Naive thymus-derived CD4-positive, alpha-beta T cell (primary cell): Measurements from ENCODE around the gene PROB1. TPM values are rescaled to one million over a fixed set of nuclear protein-coding genes. Genes with fewer than 3 reads are reported as not detected.

ENCODE experiments used
- ATAC-seq: fragments of 150-1000 bp; cut with Tn5 transposase; 2 replicates; pipeline ENCODE4 v1.10.0; 2021; ENCODE audit warnings: mild to moderate bottlenecking, moderate library complexity
- CTCF ChIA-PET: fragments of 350-600 bp; sonication (Branson Sonifier 250); formaldehyde crosslinking; loops from one replicate; lab custom pipeline; 2021; ENCODE audit warnings: antibody characterized with exemption; lab: Charles Lee
- POLR2A ChIA-PET: fragments of 350-600 bp; sonication (Branson Sonifier 250); formaldehyde crosslinking; loops from one replicate; lab custom pipeline; 2021; ENCODE audit warnings: antibody characterized with exemption, inconsistent platforms; lab: Charles Lee
- DNase-seq, 9 donors: peaks; one replicate each; pipeline versions ENCODE4 v3.0.0 to v3.0.0-alpha.2; 2020 to 2022; ENCODE audit warnings: mixed read lengths in 1 of 9
- H3K27ac ChIP-seq: one replicate; pipeline ENCODE4 v1.7.0; 2013; ENCODE audit warnings: mild to moderate bottlenecking, low read depth, low read length, moderate library complexity
- H3K27me3 ChIP-seq, 2 donors: one replicate each; pipeline ENCODE4 v1.7.0; 2013; ENCODE audit warnings: low read length in 2 of 2, mild to moderate bottlenecking in 2 of 2, moderate library complexity in 2 of 2; ENCODE audit not compliant: control insufficient read depth in 2 of 2, insufficient read depth in 2 of 2
- H3K36me3 ChIP-seq, 3 experiments: 1 replicate in 2 of 3; 2 replicates in 1 of 3; pipeline ENCODE4 v1.7.0; 2013; ENCODE audit warnings: low read length in 3 of 3, mild to moderate bottlenecking in 3 of 3, moderate library complexity in 1 of 3; ENCODE audit not compliant: insufficient read depth in 3 of 3, control insufficient read depth in 2 of 3
- H3K4me1 ChIP-seq, 2 donors: one replicate each; pipeline ENCODE4 v1.7.0; 2013; ENCODE audit warnings: low read length in 2 of 2, mild to moderate bottlenecking in 2 of 2, moderate library complexity in 1 of 2; ENCODE audit not compliant: control insufficient read depth in 2 of 2, insufficient read depth in 2 of 2
- H3K4me3 ChIP-seq: 2 replicates; pipeline ENCODE4 v1.7.0; 2013; ENCODE audit warnings: mild to moderate bottlenecking, low read length
- H3K9me3 ChIP-seq, 3 experiments: 1 replicate in 2 of 3; 2 replicates in 1 of 3; pipeline ENCODE4 v1.7.0; 2013; ENCODE audit warnings: low read length in 3 of 3; ENCODE audit not compliant: control insufficient read depth in 2 of 3
- H3K27ac Mint-ChIP-seq, 9 donors: one replicate each; pipeline ENCODE4 v1.8.0; 2020 to 2022; ENCODE audit warnings: mixed read lengths in 9 of 9, mild to moderate bottlenecking in 8 of 9, moderate library complexity in 5 of 9, inconsistent platforms in 2 of 9
- H3K27me3 Mint-ChIP-seq, 5 donors: one replicate each; pipeline ENCODE4 v1.8.0; 2021 to 2022; ENCODE audit warnings: mixed read lengths in 5 of 5, mild to moderate bottlenecking in 1 of 5
- H3K36me3 Mint-ChIP-seq, 5 donors: one replicate each; pipeline ENCODE4 v1.8.0; 2020 to 2022; ENCODE audit warnings: mixed read lengths in 5 of 5, mild to moderate bottlenecking in 3 of 5, inconsistent platforms in 1 of 5
- H3K4me1 Mint-ChIP-seq, 7 donors: one replicate each; pipeline ENCODE4 v1.8.0; 2020 to 2022; ENCODE audit warnings: mixed read lengths in 7 of 7, mild to moderate bottlenecking in 3 of 7, inconsistent platforms in 1 of 7
- H3K4me3 Mint-ChIP-seq, 10 donors: one replicate each; pipeline ENCODE4 v1.8.0; 2020 to 2022; ENCODE audit warnings: mild to moderate bottlenecking in 10 of 10, mixed read lengths in 10 of 10, moderate library complexity in 6 of 10, inconsistent platforms in 2 of 10
- H3K9me3 Mint-ChIP-seq, 11 donors: one replicate each; pipeline ENCODE4 v1.8.0; 2020 to 2022; ENCODE audit warnings: mixed read lengths in 11 of 11, mild to moderate bottlenecking in 4 of 11, inconsistent platforms in 1 of 11, moderate library complexity in 1 of 11
- intact Hi-C, 2 donors: fragments of 100-400 bp; cut with micrococcal nuclease; formaldehyde crosslinking; loops; one replicate each; pipeline ENCODE4 v1.15.1; 2023
- polyA plus RNA-seq, 2 donors: library from polyadenylated mRNA; unstranded; fragments of 300-500 nt; fragmentation: Illumina TruSeq; gene quantifications; one replicate each; pipeline ENCODE4 v1.2.3, GENCODE V29; 2021
- total RNA-seq, 6 experiments: library from RNA in 5 of 6; stranded (reverse) in 5 of 6; gene quantifications; 1 replicate in 5 of 6; 2 replicates in 1 of 6; pipeline ENCODE4 v1.2.3 and lab custom pipeline; 2021 to 2026

PROB1 gene
- total and polyA plus RNA-seq, 7 experiments from 2014 or later, result 0.26 to 4.9 (median 0.86) TPM; not detected in 1

- Mint-ChIP-seq H3K27ac (peak overlapping the region in 1 of 9 donors; percentile 62), H3K36me3 (peaks cover 0 to 7% (median 7%) of the 10 kb centered on the region in 5 donors), H3K27me3 (no peaks in the 10 kb centered on the region), H3K9me3 (no peaks in the 10 kb centered on the region), H3K4me1 (peaks cover 21 to 44% (median 28%) of the 10 kb centered on the region in 7 donors), H3K4me3 (peak overlapping the region in 1 of 10 donors; percentile 34)
- Histone ChIP-seq H3K27ac (no peak overlapping the region), H3K9me3 (no peaks in the 10 kb centered on the region), H3K4me1 (peaks cover 7 to 12% of the 10 kb centered on the region in 2 donors), H3K36me3 (no peaks in the 10 kb centered on the region), H3K4me3 (no peak overlapping the region), H3K27me3 (no peaks in the 10 kb centered on the region)
- ChIA-PET POLR2A (no interaction called here), CTCF (no interaction called here)
- intact Hi-C loops, result no loop called here
- no peak for ATAC-seq
- DNase-seq, result no peak
Observed at GRCh38 chr5:139381837-139382761, 12.8 kb downstream of the PROB1 start.

GRCh38 chr5:139379626-139380449, 15.1 kb downstream of the PROB1 start:
- Mint-ChIP-seq H3K4me3 (no peak overlapping the region), H3K9me3 (no peaks in the 10 kb centered on the region), H3K36me3 (peaks cover 0 to 12% (median 8%) of the 10 kb centered on the region in 5 donors), H3K27me3 (no peaks in the 10 kb centered on the region), H3K4me1 (peaks cover 6 to 21% (median 11%) of the 10 kb centered on the region in 7 donors), H3K27ac (peak overlapping the region in 3 of 9 donors; percentile 16 to 72 (median 31))
- Histone ChIP-seq H3K27me3 (no peaks in the 10 kb centered on the region), H3K9me3 (no peaks in the 10 kb centered on the region), H3K27ac (no peak overlapping the region), H3K4me3 (no peak overlapping the region), H3K4me1 (peaks cover 6 to 7% of the 10 kb centered on the region in 2 donors), H3K36me3 (no peaks in the 10 kb centered on the region)
- intact Hi-C loops, result no loop called here
- ATAC-seq (no peak), DNase-seq (no peak)
- CTCF ChIA-PET, result interaction anchor here (0.6 kb wide), 1 partner anchor 75 kb away, joined by 3 read pairs; no protein-coding TSS in a partner anchor
- POLR2A ChIA-PET, result no interaction called here

- intact Hi-C loops, result no loop called here
- ATAC-seq (no peak), DNase-seq (no peak)
- Histone ChIP-seq H3K27ac (no peak overlapping the region), H3K9me3 (no peaks in the 10 kb centered on the region), H3K36me3 (no peaks in the 10 kb centered on the region), H3K4me1 (no peaks in the 10 kb centered on the region), H3K27me3 (no peaks in the 10 kb centered on the region), H3K4me3 (no peak overlapping the region)
- Mint-ChIP-seq H3K4me3 (no peak overlapping the region), H3K9me3 (no peaks in the 10 kb centered on the region), H3K36me3 (peaks cover 0 to 14% (median 11%) of the 10 kb centered on the region in 5 donors), H3K4me1 (peaks cover 0 to 17% (median 5%) of the 10 kb centered on the region in 7 donors), H3K27ac (peak overlapping the region in 3 of 9 donors; percentile 31 to 90 (median 36)), H3K27me3 (no peaks in the 10 kb centered on the region)
- ChIA-PET CTCF (no interaction called here), POLR2A (no interaction called here)
Observed at GRCh38 chr5:139378941-139379361, 16.0 kb downstream of the PROB1 start.

GRCh38 chr5:139378101-139378825, 16.6 kb downstream of the PROB1 start:
- Mint-ChIP-seq H3K27me3 (no peaks in the 10 kb centered on the region), H3K27ac (no peak overlapping the region), H3K9me3 (no peaks in the 10 kb centered on the region), H3K36me3 (peaks cover 0 to 14% (median 11%) of the 10 kb centered on the region in 5 donors), H3K4me1 (peaks cover 0 to 12% (median under 1%) of the 10 kb centered on the region in 7 donors), H3K4me3 (no peak overlapping the region)
- no peaks in the 10 kb centered on the region for H3K27me3 ChIP-seq
- H3K9me3 ChIP-seq, result no peaks in the 10 kb centered on the region
- H3K36me3 ChIP-seq, result peaks cover 0 to 5% (median 0%) of the 10 kb centered on the region in 3 experiments
- ATAC-seq (no peak), DNase-seq (no peak)
- ChIA-PET CTCF (no interaction called here), POLR2A (no interaction called here)
- intact Hi-C loops, result no loop called here
- H3K4me3 ChIP-seq, result no peak overlapping the region
- no peak overlapping the region for H3K27ac ChIP-seq
- no peaks in the 10 kb centered on the region for H3K4me1 ChIP-seq

GRCh38 chr5:139377226-139377625, 17.7 kb downstream of the PROB1 start:
- H3K36me3 ChIP-seq, result peaks cover 0 to 6% (median 0%) of the 10 kb centered on the region in 3 experiments
- H3K27me3 Mint-ChIP-seq, result no peaks in the 10 kb centered on the region
- H3K4me3 ChIP-seq, result no peak overlapping the region
- no peaks in the 10 kb centered on the region for H3K4me1 ChIP-seq
- H3K9me3 Mint-ChIP-seq, result no peaks in the 10 kb centered on the region
- peaks cover 0 to 17% (median 15%) of the 10 kb centered on the region in 5 donors for H3K36me3 Mint-ChIP-seq
- intact Hi-C loops, result no loop called here
- H3K4me3 Mint-ChIP-seq, result no peak overlapping the region
- no peak overlapping the region for H3K27ac ChIP-seq
- peak overlapping the region in 3 of 9 donors; percentile 9 to 50 (median 17) for H3K27ac Mint-ChIP-seq
- no peak for DNase-seq
- peaks cover 0 to 13% (median 0%) of the 10 kb centered on the region in 7 donors for H3K4me1 Mint-ChIP-seq
- no peak for ATAC-seq
- ChIA-PET CTCF (no interaction called here), POLR2A (no interaction called here)
- H3K27me3 ChIP-seq, result no peaks in the 10 kb centered on the region
- H3K9me3 ChIP-seq, result no peaks in the 10 kb centered on the region

GRCh38 chr5:139376364-139376763, 18.5 kb downstream of the PROB1 start:
- H3K36me3 Mint-ChIP-seq, result peaks cover 0 to 21% (median 19%) of the 10 kb centered on the region in 5 donors

More at GRCh38 chr5:139376364-139376763, 18.5 kb downstream of the PROB1 start:
- DNase-seq (no peak), ATAC-seq (no peak)
- POLR2A ChIA-PET, result no interaction called here
- Mint-ChIP-seq H3K27ac (no peak overlapping the region), H3K9me3 (no peaks in the 10 kb centered on the region), H3K4me3 (no peak overlapping the region), H3K27me3 (no peaks in the 10 kb centered on the region), H3K4me1 (peaks cover 0 to 22% (median 0%) of the 10 kb centered on the region in 7 donors)
- Histone ChIP-seq H3K9me3 (no peaks in the 10 kb centered on the region), H3K4me1 (no peaks in the 10 kb centered on the region), H3K4me3 (no peak overlapping the region), H3K27ac (no peak overlapping the region), H3K27me3 (no peaks in the 10 kb centered on the region), H3K36me3 (peaks cover 0 to 15% (median 3%) of the 10 kb centered on the region in 3 experiments)
- CTCF ChIA-PET, result interaction anchor here (0.6 kb wide), 1 partner anchor 138 kb away, joined by 3 read pairs; no protein-coding TSS in a partner anchor
- intact Hi-C loops, result no loop called here
